Activated T-cell treated with anti-CD3 and anti-CD28 coated beads, Interleukin-2, amount 50 U/mL, for 24 hours (primary cell): Measurements from ENCODE around the gene ALOX5.
A peak's percentile ranks its signal among the peaks of the same experiment; 100 is the strongest.
"Not testable (repeated sequence)": the region's sequence is repeated elsewhere in the genome, so short reads cannot be mapped to it uniquely, and the experiment has no call there.

Experiments
- DNase-seq: peaks from one replicate; pipeline ENCODE4 v3.0.0-alpha.2; 2020
- H3K27ac Mint-ChIP-seq: 2 replicates; pipeline ENCODE4 v1.8.0; 2020; ENCODE audit warnings: mild to moderate bottlenecking, mixed read lengths
- H3K27me3 Mint-ChIP-seq: 2 replicates; pipeline ENCODE4 v1.8.0; 2020; ENCODE audit warnings: mixed read lengths
- H3K36me3 Mint-ChIP-seq: 2 replicates; pipeline ENCODE4 v1.8.0; 2020; ENCODE audit warnings: low read depth, mixed read lengths
- H3K4me1 Mint-ChIP-seq: 2 replicates; pipeline ENCODE4 v1.8.0; 2020; ENCODE audit warnings: low read depth, mixed read lengths
- H3K4me3 Mint-ChIP-seq: 2 replicates; pipeline ENCODE4 v1.8.0; 2020; ENCODE audit warnings: mild to moderate bottlenecking, moderate library complexity, mixed read lengths
- H3K9me3 Mint-ChIP-seq: 2 replicates; pipeline ENCODE4 v1.8.0; 2020; ENCODE audit warnings: mixed read lengths

Gene ALOX5

DNA sequence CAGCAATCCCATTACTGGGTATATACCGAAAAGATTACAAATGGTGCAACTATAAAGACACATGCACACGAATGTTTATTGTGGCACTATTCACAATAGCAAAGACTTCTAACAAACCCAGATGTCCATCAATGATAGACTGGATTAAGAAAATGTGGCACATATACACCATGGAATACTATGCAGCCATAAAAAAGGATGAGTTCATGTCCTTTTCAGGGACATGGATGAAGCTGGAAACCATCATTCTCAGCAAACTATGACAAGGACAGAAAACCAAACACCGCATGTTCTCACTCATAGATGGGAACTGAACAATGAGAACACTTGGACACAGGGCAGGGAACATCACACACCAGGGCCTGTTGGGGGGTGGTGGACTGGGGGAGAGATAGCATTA, 6.4 kb upstream of the ALOX5 start:
- not testable (repeated sequence) for H3K4me3 Mint-ChIP-seq, H3K36me3 Mint-ChIP-seq, H3K9me3 Mint-ChIP-seq, H3K4me1 Mint-ChIP-seq, H3K27ac Mint-ChIP-seq, DNase-seq
- H3K27me3 Mint-ChIP-seq = peaks cover 65% of the 10 kb centered on the region

DNA sequence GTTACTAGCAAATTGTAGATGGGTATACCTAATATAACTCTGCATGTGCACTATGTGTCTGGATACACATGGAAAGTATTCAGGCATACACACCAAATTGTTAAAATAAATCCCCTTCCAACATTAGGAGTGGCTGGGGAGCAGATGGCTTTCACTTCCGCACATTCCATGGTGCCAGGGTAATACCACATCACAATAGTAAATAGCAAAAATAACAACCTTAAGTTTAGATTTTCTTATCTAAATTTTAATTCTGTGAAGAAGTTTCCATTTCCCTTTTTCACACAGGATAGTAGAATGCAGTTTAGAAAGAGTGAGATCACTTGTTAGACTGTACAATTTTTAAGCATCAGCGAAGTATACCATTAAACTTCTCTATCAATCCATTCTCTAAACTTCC, 5.8 kb upstream of the ALOX5 start:
- H3K9me3 Mint-ChIP-seq = no peaks in the 10 kb centered on the region
- H3K4me1 Mint-ChIP-seq = peaks cover 5% of the 10 kb centered on the region
- no peak overlapping the region for H3K4me3 Mint-ChIP-seq
- DNase-seq = no peak
- H3K36me3 Mint-ChIP-seq = no peaks in the 10 kb centered on the region
- H3K27ac Mint-ChIP-seq = no peak overlapping the region
- H3K27me3 Mint-ChIP-seq = peaks cover 66% of the 10 kb centered on the region

DNA sequence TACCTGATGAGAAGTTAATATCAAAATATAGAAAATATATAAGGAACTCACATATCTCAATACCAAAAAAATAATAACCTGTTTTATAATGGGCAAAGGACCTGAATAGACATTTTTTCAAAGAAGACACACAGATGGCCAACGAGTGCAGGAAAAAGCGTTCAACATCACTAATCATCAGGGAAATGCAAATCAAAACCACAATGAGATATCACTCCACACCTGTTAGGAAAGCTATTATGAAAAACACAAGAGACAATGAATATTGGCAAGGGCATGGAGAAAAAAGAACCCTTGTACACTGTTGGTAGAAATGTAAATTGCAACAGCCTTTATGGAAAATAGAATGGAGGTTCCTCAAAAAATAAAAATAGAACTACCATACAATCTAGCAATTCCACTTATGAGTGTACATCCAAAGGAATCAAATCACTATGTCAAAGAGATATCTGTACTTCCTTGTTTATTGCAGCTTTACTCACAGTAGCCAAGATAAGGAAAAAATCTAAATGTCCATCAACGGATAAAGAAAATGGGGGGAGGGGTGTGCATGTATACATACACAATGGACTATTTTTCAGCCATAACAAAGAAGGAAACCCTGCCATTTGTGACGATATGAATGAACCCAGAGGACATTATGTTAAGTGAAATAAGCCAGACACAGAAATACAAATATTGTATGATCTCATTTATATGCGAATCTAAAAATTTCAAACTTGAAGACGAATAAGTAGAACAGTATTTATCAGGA, 3.6 kb upstream of the ALOX5 start:
- Mint-ChIP-seq H3K27me3 (peaks cover 76% of the 10 kb centered on the region), H3K4me3 (no peak overlapping the region), H3K27ac (no peak overlapping the region), H3K36me3 (no peaks in the 10 kb centered on the region), H3K9me3 (no peaks in the 10 kb centered on the region), H3K4me1 (peaks cover 9% of the 10 kb centered on the region)
- DNase-seq = no peak

- peaks cover 76% of the 10 kb centered on the region for H3K27me3 Mint-ChIP-seq
- no peaks in the 10 kb centered on the region for H3K9me3 Mint-ChIP-seq
- no peak for DNase-seq
- no peak overlapping the region for H3K4me3 Mint-ChIP-seq
- H3K27ac Mint-ChIP-seq = no peak overlapping the region
- H3K4me1 Mint-ChIP-seq = peaks cover 9% of the 10 kb centered on the region
- no peaks in the 10 kb centered on the region for H3K36me3 Mint-ChIP-seq
These were observed 2.5 kb upstream of the ALOX5 start for GRCh38 chr10:45371560-45371959.

DNA sequence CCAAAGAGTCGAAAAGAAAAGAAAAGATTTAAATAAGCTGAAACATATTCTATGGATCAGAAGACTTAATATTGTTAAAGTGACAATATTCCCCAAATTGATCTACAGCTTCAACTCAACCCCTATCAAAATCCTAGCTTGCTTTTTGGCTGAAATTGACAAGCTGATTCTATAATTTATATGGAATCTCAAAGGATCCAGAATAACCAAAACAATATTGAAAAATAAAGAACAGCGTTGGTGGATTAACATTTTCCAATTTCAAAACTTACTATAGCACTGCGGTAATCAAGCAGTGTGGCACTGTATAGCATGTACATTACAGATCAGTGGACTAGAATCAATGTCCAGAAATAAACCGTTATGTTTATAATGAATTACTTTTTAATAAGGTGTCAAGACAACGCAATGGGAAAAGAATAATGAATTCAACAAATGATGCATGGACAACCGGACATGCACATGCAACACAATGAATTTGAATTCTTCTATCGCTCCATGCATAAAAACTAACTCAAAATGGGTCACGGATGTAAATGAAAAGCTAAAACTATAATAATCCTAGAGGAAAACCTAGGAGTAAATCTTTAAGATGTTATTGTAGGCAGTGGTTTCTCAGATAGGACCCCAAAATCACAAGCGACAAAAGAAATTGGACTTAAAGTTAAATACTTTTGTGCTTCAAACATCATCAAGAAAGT, 1.6 kb upstream of the ALOX5 start:
- Mint-ChIP-seq H3K36me3 (no peaks in the 10 kb centered on the region), H3K4me3 (no peak overlapping the region), H3K4me1 (peaks cover 9% of the 10 kb centered on the region), H3K27me3 (peaks cover 79% of the 10 kb centered on the region), H3K27ac (no peak overlapping the region), H3K9me3 (no peaks in the 10 kb centered on the region)
- no peak for DNase-seq

DNA sequence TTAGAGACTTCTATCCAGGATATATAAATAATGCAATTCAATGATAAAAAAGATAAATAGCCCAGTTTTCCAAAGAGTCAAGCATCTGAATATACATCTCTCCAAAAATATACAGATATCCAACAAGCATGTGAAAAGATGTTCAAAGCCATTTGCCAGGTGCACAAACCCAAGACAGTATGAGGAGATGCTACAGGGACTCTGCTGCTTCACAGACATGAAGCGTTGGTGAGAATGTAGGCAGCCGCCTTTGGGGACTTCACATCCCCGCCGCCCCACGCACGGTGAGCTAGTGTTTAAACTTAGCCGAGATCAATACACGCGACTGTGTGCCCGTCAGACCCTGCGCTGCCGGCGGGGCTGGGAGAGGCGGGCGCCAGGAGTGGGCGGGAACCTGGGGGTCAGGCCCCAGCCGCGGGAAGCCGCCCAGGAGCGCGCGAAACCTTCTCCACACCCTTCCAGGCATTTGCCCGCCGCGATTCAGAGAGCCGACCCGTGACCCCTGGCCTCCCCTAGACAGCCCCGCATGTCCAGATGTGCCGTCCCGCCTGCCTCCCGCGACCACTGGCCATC, 927 bp upstream of the ALOX5 start:
- peaks cover 77% of the 10 kb centered on the region for H3K27me3 Mint-ChIP-seq
- DNase-seq = peak; percentile 40
- peak overlapping the region; percentile 76 for H3K4me3 Mint-ChIP-seq
- peak overlapping the region; percentile 4 for H3K27ac Mint-ChIP-seq
- no peaks in the 10 kb centered on the region for H3K36me3 Mint-ChIP-seq
- H3K9me3 Mint-ChIP-seq = no peaks in the 10 kb centered on the region
- H3K4me1 Mint-ChIP-seq = peaks cover 9% of the 10 kb centered on the region

- Mint-ChIP-seq H3K27me3 (peaks cover 68% of the 10 kb centered on the region), H3K4me1 (peaks cover 9% of the 10 kb centered on the region), H3K9me3 (no peaks in the 10 kb centered on the region), H3K4me3 (peak overlapping the region; percentile 48), H3K27ac (no peak overlapping the region), H3K36me3 (no peaks in the 10 kb centered on the region)
- peak; percentile 41 for DNase-seq
These were observed 485 bp downstream of the ALOX5 start for GRCh38 chr10:45374350-45375052.

GRCh38 chr10:45375101-45375500, 1.1 kb downstream of the ALOX5 start:
- peaks cover 64% of the 10 kb centered on the region for H3K27me3 Mint-ChIP-seq
- H3K9me3 Mint-ChIP-seq = no peaks in the 10 kb centered on the region
- no peaks in the 10 kb centered on the region for H3K36me3 Mint-ChIP-seq
- peak overlapping the region; percentile 20 for H3K4me3 Mint-ChIP-seq
- DNase-seq = no peak
- peaks cover 9% of the 10 kb centered on the region for H3K4me1 Mint-ChIP-seq
- H3K27ac Mint-ChIP-seq = no peak overlapping the region

DNA sequence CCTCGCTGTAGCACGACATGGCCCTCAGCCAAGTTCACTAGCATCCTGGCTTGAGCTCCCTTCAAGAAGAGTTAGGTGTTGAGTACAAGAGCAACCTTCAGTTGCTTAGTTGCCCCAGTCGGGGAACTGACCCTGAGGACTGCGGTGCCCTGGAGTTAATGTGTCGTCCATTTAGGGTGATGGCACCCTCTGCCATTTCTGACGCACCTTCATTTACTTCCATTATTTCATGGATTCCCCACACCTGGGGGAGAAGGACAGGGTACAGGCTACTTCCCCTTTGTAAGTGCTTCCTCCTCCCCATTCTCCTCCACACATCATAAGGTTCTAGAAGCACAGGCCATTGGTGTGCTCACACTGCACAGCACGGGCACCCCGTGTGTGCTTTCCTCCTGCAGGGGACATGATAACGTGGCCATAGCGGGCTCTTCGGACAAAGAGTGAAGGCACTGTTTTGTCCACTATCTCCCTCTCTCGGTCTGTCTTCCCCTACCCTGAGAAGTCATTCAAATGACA, 1.8 kb downstream of the ALOX5 start:
- Mint-ChIP-seq H3K4me3 (no peak overlapping the region), H3K27ac (no peak overlapping the region), H3K4me1 (peaks cover 9% of the 10 kb centered on the region), H3K9me3 (no peaks in the 10 kb centered on the region), H3K36me3 (no peaks in the 10 kb centered on the region), H3K27me3 (peaks cover 57% of the 10 kb centered on the region)
- DNase-seq = no peak

GRCh38 chr10:45376371-45376801, 2.4 kb downstream of the ALOX5 start:
- DNase-seq = no peak
- H3K4me3 Mint-ChIP-seq = no peak overlapping the region
- H3K36me3 Mint-ChIP-seq = no peaks in the 10 kb centered on the region
- peaks cover 55% of the 10 kb centered on the region for H3K27me3 Mint-ChIP-seq
- no peak overlapping the region for H3K27ac Mint-ChIP-seq
- H3K9me3 Mint-ChIP-seq = no peaks in the 10 kb centered on the region
- peaks cover 9% of the 10 kb centered on the region for H3K4me1 Mint-ChIP-seq

DNA sequence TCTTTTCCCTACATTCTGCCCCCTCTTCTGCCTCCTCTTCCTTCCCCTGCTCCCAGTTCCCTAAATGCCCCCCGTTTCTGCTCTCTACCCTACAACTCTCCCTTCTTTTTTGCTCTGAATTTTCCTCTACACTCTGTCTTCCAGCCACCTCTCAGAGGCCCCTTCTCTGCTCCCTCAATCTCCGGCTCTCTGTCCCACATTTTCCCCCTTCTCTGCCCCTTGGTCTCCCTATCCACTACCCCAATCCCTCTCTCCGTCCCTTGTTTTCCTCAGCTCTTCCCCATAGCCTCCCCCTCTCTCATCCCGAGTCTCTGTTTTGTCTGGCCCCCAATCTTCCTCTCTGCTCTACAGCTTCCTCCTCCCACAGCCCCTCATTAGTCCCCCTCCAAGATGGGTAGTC, 3.3 kb downstream of the ALOX5 start:
- Mint-ChIP-seq H3K27me3 (peaks cover 46% of the 10 kb centered on the region), H3K27ac (no peak overlapping the region)

DNA sequence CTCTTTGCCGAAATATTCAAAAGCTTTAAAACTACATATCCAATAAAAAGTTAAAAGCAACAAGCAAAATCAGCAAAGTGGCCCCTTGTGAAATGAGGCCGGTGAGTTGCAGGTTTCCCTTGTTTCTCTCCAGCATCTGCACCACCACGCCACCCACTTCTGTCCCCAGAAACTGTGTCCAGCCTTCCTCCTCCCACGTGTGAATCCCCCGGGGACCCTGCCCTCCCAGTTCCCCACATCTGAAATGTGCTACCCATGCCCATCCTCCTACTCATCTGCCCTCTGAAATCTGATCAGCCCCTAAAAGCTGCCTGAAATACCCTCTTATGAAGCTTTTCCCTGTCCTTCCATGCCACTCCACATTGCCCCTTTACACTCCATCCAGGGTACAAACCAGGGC, 3.8 kb downstream of the ALOX5 start:
- peaks cover 41% of the 10 kb centered on the region for H3K27me3 Mint-ChIP-seq

More for the DNA sequence above, 3.3 kb downstream of the ALOX5 start:
- H3K36me3 Mint-ChIP-seq = no peaks in the 10 kb centered on the region
- H3K4me1 Mint-ChIP-seq = peaks cover 9% of the 10 kb centered on the region
- DNase-seq = no peak
- H3K4me3 Mint-ChIP-seq = no peak overlapping the region
- H3K9me3 Mint-ChIP-seq = no peaks in the 10 kb centered on the region

DNA sequence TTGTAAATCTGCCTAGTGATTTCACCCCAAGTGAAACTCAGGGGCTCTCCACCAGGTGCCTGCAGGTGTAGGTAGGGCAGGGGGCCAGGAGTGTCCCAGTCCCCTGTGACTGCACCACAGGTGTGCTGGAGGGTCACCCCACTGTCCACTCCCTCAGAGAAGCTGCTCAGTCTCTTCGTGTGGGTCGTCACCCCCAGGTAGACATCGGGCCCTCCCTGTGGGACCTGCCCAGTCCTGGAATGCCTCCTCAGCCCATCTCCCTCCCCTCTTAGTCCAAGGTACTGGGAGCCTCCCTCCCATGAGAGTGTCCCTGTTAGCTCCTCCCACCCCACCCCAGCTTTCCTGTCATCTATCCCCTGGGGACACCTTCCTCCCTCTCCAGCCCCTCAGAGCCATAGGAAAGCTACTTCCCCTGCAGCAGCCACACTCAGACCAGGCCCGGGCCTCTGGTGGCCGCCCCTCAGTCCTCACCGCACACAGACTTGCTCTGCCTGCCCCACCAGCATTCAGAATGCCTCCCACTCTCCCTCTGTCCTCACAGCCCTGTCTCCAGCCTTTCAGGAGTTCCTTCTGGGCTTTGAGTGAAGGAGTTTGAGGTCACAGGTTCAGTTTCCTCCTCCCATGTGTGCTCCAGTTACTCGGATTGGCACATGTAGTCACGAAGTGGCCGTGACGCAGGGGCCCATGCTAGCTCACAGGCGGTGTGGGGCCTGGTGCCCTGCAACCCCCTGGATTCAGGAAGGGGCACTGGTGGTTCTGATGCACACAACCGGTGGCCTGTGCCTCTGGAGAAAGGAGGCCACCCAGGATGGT, 5.1 kb downstream of the ALOX5 start:
- Mint-ChIP-seq H3K27me3 (peaks cover 30% of the 10 kb centered on the region), H3K27ac (no peak overlapping the region), H3K9me3 (no peaks in the 10 kb centered on the region), H3K36me3 (no peaks in the 10 kb centered on the region), H3K4me1 (no peaks in the 10 kb centered on the region), H3K4me3 (no peak overlapping the region)
- DNase-seq = no peak

More for the DNA sequence above, 3.8 kb downstream of the ALOX5 start:
- Mint-ChIP-seq H3K4me1 (peaks cover 7% of the 10 kb centered on the region), H3K4me3 (no peak overlapping the region), H3K27ac (no peak overlapping the region), H3K36me3 (no peaks in the 10 kb centered on the region), H3K9me3 (no peaks in the 10 kb centered on the region)
- DNase-seq = no peak
